Esophagus squamous epithelium (tissue), 5 donors: Measurements from ENCODE around the gene RACK1. TPM values are rescaled to one million over a fixed set of nuclear protein-coding genes. Genes with fewer than 3 reads are reported as not detected.

ENCODE experiments used
- DNase-seq: peaks from one replicate; lab custom pipeline; 2025; lab: John Stamatoyannopoulos, UW
- H3K27ac ChIP-seq, 4 donors: fragments of 200-600 bp; sonication (generic); one replicate each; pipeline ENCODE4 v1.5.1; 2016 to 2019; ENCODE audit warnings: mild to moderate bottlenecking in 1 of 4
- H3K27me3 ChIP-seq, 4 donors: fragments of 200-600 bp; sonication (generic); 1 replicate in 3 of 4; 2 replicates in 1 of 4; pipeline versions ENCODE4 v1.5.1 to v1.6.0; 2017 to 2021; ENCODE audit warnings: antibody characterized with exemption in 1 of 4
- H3K36me3 ChIP-seq, 3 donors: fragments of 200-600 bp; sonication (generic); one replicate each; pipeline ENCODE4 v1.5.1; 2016 to 2019
- H3K4me1 ChIP-seq, 3 donors: fragments of 200-600 bp; sonication (generic); one replicate each; pipeline ENCODE4 v1.5.1; 2017 to 2019
- H3K4me3 ChIP-seq, 4 donors: fragments of 200-600 bp; sonication (generic); 1 replicate in 3 of 4; 2 replicates in 1 of 4; pipeline ENCODE4 v1.5.1; 2016 to 2019; ENCODE audit warnings: mild to moderate bottlenecking in 2 of 4, moderate library complexity in 1 of 4
- H3K9me3 ChIP-seq, 3 donors: fragments of 200-600 bp; sonication (generic); one replicate each; pipeline ENCODE4 v1.5.1; 2016 to 2019
- CTCF ChIP-seq, 6 experiments: fragments of 450-650 bp in 4 of 6; fragments of 200-600 bp in 2 of 6; sonication (generic) in 2 of 6; IDR thresholded peaks; one replicate each; pipeline ENCODE4 v1.5.1; 2016 to 2019; ENCODE audit warnings: antibody characterized with exemption in 6 of 6, mild to moderate bottlenecking in 4 of 6, moderate library complexity in 4 of 6
- POLR2A ChIP-seq, 4 donors: fragments of 450-650 bp; IDR thresholded peaks; one replicate each; pipeline ENCODE4 v1.6.1; 2017; ENCODE audit warnings: antibody characterized with exemption in 4 of 4, mild to moderate bottlenecking in 4 of 4, moderate library complexity in 3 of 4
- WGBS, 2 donors: methylation state at CpG; one replicate each; pipeline ENCODE4 v1.1.5; 2018; 5-methylcytosine and 5-hydroxymethylcytosine counted together
- intact Hi-C: fragments of 100-400 bp; cut with DNase I; formaldehyde crosslinking; loops from one replicate; pipeline ENCODE4 v1.15.0; 2022
- total RNA-seq, 4 donors: library from RNA; depleted of rRNA; stranded (reverse); fragments of >200 nt; gene quantifications; one replicate each; pipeline ENCODE4 v1.1.0, GENCODE V29; 2016
- donor health status: DM: yes; HTN: yes; CAD: no.

The RACK1 gene
- total RNA-seq, 4 donors from 2014 or later = 1,705 to 2,735 (median 2,064) TPM

GRCh38 chr5:181235689-181236366 lies 7.9 kb downstream of the RACK1 start:
- no peaks in the 10 kb centered on the region for H3K9me3 ChIP-seq
- 53 to 77% methylated on average over 3 to 5 of the region's 5 CpGs for WGBS, 2 donors

GRCh38 chr5:181235323-181235688 lies 8.4 kb downstream of the RACK1 start:
- Histone ChIP-seq H3K27me3 (no peaks in the 10 kb centered on the region), H3K4me1 (peaks cover 0 to 24% (median 0%) of the 10 kb centered on the region in 3 donors), H3K4me3 (no peak overlapping the region), H3K36me3 (peaks cover 32 to 99% (median 63%) of the 10 kb centered on the region in 3 donors), H3K27ac (no peak overlapping the region), H3K9me3 (no peaks in the 10 kb centered on the region)
- intact Hi-C loops = no loop called here
- TF ChIP-seq CTCF (IDR thresholded peaks at IDR 0.05) (no peak), POLR2A (IDR thresholded peaks at IDR 0.05) (no peak)
- 66 to 76% methylated on average over 5 of the region's 5 CpGs for WGBS, 2 donors
- DNase-seq = no peak

More at GRCh38 chr5:181235689-181236366, 7.9 kb downstream of the RACK1 start:
- DNase-seq = no peak
- H3K36me3 ChIP-seq = peaks cover 36 to 100% (median 68%) of the 10 kb centered on the region in 3 donors
- H3K27ac ChIP-seq = no peak overlapping the region
- intact Hi-C loops = no loop called here
- H3K4me1 ChIP-seq = peaks cover 0 to 30% (median 4%) of the 10 kb centered on the region in 3 donors
- H3K4me3 ChIP-seq = no peak overlapping the region
- no peaks in the 10 kb centered on the region for H3K27me3 ChIP-seq
- TF ChIP-seq POLR2A (IDR thresholded peaks at IDR 0.05) (no peak), CTCF (IDR thresholded peaks at IDR 0.05) (no peak)

GRCh38 chr5:181234455-181235306 lies 9.0 kb downstream of the RACK1 start:
- 77 to 79% methylated on average over 10 to 12 of the region's 22 CpGs for WGBS, 2 donors
- peaks cover 0 to 19% (median 0%) of the 10 kb centered on the region in 3 donors for H3K4me1 ChIP-seq
- no peak overlapping the region for H3K4me3 ChIP-seq
- no peaks in the 10 kb centered on the region for H3K27me3 ChIP-seq
- TF ChIP-seq CTCF (IDR thresholded peaks at IDR 0.05) (no peak), POLR2A (IDR thresholded peaks at IDR 0.05) (no peak)
- peak overlapping the region in 1 of 4 donors; percentile 9 for H3K27ac ChIP-seq
- peaks cover 27 to 98% (median 57%) of the 10 kb centered on the region in 3 donors for H3K36me3 ChIP-seq
- DNase-seq = no peak
- intact Hi-C loops = no loop called here
- H3K9me3 ChIP-seq = no peaks in the 10 kb centered on the region

GRCh38 chr5:181233801-181234454 lies 9.8 kb downstream of the RACK1 start:
- peaks cover 20 to 98% (median 50%) of the 10 kb centered on the region in 3 donors for H3K36me3 ChIP-seq
- H3K4me1 ChIP-seq = peaks cover 0 to 12% (median 0%) of the 10 kb centered on the region in 3 donors
- DNase-seq = no peak
- no peaks in the 10 kb centered on the region for H3K27me3 ChIP-seq
- WGBS, 2 donors = 87% methylated on average over 3 of the region's 24 CpGs; no CpG with 5 or more reads in 1 of the 2 donors
- H3K27ac ChIP-seq = no peak overlapping the region
- H3K9me3 ChIP-seq = no peaks in the 10 kb centered on the region
- no peak for TF ChIP-seq CTCF (IDR thresholded peaks at IDR 0.05)
- no peak for TF ChIP-seq POLR2A (IDR thresholded peaks at IDR 0.05)
- H3K4me3 ChIP-seq = no peak overlapping the region
- intact Hi-C loops = no loop called here
